GM19351 (cell line): ENCODE measurements around the gene BCL11B.

Experiments
- ATAC-seq: cut with Tn5 transposase; IDR thresholded peaks from one replicate; pipeline ENCODE4 v1.9.1; 2021; ENCODE audit warnings: mild to moderate bottlenecking, moderate library complexity; ENCODE audit not compliant: unreplicated experiment

BCL11B gene

DNA sequence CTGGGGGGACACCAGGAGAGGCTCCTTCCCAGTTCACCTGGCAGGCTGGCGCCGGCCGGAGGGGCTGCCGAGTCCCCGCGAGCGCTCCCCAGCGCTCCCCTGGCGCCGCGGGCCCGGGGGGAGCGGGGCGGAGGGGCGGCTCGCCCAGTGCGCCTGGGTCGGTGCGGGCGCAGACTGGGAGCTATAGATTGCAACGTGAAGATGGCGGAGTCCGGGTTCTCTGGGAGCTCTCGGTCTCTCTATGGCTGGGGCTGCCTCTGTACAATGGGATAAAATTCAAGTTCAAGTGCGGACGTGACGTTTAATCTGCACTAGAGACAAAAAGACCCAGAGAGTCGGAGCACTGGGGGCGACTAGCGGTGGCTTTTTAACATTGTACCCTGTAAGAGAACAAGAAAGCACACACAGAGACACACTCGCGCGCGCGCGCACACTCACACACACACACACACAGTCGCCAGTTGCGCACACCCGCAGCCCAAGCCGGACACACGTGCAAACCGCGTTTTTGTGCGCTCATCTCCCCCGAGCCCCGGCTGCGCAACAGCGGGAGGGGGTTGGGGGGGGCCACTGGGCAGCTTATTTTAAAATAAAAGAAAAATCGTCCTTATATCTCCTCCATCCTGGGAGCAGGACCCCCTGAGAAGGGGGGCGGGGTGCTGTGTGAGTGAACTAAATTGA lies at the start of gene BCL11B:
Gene BCL11B (minus strand): TSS at position 247 of the 681 bp plus-strand sequence. CDS start 979 bp downstream, outside the sequence.
- ATAC-seq, result peak; percentile 81

DNA sequence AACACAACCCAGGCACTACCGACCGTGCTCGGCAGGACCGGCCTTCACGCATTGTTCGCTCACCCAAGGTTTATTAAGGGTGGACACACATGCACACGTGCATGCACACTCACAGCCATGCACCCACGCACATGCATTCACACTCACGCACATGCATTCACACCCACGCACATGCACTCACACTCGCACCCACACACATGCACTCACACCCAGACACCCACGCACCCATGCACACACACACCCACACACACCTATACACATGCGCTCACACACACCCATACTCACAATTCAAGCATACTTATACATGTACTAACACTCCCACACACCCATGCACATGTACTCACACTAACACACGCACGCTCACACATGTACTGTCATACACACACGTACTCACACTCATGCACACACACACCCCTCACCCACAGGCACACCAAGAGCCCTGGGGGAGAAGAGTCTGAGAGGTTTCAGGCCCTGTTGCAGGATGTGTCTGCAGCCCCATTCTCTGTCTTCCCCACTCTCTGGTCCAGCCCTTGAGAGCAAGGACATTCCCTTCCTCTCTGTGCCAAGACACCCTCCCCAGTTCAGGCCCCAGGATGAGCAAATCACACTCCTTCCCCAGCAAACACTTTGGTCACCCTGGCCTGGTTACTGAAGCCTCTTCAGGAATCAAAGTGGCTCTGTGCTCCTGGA lies 49.4 kb upstream of the BCL11B start:
- ATAC-seq, result no peak

DNA sequence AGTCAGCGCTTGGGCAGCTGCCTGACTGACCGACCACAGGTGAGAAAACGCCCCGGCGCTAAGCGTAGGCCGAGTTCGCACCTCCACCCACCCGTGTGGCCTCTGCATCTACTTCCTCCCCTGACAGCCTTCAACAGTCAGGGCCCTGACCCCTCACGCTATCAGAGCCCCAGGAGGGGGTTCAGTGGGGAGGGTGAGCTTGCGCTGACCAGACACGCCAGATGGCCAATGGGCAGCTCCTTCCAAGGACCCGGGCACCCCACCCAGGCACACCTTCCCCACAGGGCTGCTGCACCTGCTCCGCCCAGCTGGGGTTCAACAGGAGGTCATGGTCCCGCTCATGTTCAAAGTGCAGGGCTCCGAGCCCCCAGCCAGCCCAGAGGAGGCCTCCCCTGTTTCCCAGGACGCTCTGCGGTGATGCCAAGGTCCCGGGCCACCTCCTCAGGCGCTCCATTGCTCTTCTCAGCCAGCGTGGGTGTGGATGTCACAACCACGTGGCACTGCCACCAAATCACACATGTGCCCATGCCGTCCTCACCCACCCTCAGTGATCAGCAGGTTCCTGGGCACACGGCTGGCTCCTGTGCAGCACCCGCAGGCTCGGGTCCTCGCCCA lies 48.7 kb upstream of the BCL11B start:
- peak; percentile 57 for ATAC-seq

DNA sequence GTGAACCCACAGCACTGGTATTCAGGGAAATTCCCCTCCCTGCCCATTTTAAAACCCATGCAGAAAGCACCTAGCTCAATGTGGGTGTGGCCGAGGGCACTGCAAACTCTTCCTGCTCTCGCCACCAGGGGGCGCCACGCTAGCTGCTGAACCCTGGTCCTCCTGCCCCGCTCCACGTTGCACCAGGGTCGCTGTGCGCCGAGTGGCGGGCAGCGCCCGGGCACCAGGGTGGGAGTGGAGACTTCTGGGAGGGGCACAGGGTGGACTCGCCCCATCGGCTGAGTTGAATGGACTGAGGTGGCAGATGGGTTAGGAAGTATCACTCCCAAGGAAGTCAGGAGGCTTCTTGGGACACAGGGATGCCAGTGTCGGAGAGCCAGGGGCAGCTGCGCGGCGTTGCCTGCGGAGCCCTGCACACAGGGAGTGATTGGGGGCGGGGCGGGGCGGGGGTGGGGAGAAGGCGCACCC lies 48.1 kb upstream of the BCL11B start:
- peak; percentile 85 for ATAC-seq

DNA sequence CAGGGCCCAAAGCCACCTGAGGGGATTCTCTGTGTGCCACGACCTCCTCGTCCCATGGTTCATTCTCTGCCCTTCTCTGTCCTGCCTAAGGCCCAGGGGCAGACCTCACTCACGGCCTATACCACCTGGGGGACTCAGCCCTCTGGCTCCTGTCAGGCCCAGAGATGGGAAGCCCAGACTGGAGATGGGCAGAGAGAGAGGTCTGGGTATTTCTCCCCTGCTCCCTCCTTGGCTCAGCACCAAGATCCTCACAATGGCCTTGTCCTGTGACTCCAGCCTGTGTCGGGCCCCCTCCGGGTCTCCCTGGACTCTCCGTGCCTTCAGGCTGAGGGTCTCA lies 46.9 kb upstream of the BCL11B start:
- no peak for ATAC-seq

DNA sequence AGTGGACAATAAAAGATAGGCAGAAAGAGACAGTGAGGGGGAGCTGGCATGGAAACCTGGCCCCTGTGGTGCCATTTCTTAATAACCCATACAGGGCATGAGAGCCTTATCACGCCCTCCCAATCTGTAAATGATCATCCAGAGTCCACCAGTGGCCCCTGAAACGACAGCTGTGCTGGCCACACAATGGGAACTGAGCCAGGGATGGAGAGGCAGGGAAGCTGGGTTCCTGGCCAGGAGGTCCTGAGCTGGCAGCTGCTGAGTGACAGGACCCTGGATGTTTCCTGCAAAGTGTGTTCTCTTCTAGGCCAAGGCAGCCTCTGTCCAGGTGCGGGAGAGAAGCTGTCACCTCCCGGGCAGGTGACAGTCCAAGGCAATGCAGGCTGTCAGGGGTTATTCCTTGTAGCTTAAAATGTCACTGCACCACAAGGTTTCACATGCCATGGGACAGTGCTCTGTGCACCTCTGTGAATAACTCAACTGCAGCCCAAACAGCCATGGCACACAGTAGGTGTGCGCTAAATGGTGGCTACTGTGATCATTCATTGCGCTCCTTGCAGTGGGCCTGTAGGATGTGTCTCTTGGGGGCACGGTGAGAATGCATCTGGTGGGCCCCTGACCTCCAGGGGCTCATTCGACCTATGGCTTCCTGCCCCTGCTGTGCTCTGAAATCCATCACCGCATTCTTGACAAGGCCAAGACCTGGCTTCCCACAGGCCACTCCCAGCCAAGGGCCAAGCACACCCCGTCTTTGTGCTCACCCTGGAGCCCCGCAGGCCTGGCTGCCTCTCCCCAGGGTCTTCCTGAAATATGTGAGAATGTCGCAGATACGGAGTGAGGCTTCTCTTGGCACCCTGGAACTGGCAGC lies 46.3 kb upstream of the BCL11B start:
- no peak for ATAC-seq

DNA sequence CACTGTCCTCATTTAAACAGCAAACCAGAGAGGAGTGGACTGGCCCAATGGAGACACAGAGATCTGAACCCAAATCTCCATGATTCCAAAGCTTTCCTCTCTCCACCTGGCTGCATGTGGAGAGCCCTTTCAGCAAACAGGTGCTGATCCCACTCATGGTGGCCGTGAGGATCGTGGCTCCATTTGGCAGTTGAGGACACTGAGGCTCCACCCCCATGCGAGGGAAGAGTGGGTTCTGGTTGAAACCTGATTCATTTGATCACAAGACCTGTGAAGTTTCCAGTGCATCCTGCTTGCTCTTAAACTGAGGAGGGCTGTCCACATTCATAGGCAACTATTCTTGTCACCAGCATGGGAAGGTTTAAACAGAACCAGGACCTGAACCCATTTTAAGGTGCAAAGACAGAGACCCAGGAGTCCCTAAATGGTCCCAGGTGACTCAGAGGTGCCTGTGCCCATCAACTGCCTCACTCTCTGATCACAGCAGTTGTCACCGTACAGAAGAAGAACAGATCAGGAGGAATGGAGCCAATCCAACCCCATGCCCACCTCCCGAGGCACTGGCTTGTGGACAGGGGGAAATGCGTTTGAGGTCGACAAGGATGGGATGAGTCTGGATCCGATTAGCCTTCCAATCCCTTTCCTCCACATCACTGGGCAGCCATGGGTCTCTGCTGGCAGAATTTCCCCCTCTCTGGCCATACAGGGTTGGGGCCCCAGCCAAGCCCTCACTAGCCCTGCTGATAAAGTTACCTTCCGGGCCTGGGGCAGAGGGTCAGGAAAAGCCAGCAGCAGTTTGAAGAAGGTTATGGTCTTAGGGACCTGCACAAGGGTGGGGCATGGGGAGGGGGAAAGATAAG lies 45.5 kb upstream of the BCL11B start:
- no peak for ATAC-seq

DNA sequence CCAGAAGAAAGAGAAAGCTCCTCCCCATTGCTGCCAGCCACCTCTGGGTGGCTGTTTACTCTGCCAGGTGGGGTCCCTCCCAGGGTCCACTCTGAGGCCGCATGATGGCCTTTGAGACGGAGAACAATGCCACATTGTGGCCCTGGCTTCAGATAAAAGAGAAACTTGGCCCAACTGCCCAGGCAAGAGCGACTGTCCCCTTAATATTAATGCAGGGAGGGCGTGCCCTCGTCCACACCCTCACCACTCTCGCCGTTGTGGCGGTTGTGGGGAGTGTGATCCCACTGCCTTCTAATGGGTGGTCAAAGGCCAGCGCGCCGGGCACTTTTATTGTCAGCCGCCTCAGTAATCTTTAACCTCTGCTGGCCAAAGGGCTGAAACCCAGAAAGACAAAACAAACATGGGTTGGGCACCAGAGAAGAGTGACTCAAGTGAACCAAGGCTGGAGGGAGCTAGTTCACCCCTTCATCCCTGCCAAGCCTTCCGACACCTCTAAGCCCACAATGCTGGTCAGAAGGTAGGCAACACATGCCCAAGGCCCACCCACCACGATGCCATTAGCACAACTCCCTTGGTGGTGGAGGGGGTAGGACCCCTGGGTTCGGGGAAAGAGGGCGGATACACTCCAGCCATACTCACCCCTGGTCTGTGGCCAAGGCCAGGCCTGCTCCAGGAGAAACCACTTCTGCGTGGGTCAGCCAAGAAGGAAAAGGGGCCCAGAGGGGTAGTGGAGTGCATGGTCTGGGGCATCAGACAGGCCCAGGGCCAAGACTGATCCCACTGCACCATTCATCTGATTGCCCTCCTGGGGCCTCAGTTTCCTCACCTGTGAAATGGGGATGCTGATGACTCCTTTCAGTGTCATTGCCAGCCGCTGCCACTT lies 44.5 kb upstream of the BCL11B start:
- ATAC-seq, result no peak

DNA sequence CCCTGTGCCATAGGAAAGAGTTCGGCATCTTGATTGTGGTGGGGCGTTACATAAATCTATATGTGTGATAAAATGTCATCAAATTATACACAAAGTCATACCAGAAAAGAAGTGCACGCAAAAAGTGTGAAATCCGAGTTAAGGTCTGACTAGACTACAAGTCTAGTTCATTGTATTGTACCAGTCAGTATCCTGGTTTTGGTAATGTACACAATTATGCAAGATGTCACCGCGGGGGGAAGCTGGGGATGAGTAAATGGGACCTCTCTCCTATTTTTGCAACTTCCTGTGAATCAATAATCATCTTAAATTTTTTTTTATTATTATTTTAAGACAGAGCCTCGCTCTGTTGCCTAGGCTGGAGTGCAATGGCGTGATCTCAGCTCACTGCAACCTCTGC lies 43.2 kb upstream of the BCL11B start:
- ATAC-seq, result no peak

DNA sequence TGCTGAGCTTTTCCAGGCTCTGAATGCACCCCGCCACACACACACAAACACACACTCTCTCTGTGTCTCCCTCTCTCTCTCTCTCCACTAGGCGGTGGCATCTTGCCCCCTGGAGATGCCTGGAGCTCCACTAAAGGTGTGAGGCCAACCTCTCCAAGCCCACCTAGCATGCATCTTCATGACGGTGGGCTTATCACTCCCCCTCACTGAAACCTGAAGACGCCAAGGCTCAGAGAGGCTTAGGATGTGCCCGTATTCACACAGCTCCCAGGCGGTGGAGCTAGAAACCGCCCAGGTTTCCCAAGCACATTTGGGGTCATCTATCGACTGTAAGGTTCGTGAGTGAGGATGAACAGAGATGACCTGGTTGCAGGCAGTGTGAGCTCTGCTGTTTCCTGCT lies 42.6 kb upstream of the BCL11B start:
- no peak for ATAC-seq

DNA sequence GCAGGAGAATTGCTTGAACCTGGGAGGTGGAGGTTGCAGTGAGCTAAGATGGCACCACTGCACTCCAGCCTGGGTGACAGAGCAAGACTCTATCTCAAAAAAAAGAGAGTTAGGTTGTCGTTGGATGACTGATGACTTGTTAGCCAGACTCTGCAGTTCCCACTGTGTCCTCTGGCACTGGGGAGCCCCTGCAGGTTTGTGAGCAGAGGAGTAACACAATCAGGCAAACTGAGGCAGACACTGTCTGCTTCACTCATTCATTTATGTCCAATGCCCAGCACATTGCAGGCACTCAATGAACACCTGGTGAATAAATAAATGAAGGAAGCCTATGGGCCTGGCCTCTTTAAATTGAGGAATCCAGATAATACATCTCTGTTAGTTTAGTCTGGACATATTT lies 41.2 kb upstream of the BCL11B start:
- no peak for ATAC-seq

DNA sequence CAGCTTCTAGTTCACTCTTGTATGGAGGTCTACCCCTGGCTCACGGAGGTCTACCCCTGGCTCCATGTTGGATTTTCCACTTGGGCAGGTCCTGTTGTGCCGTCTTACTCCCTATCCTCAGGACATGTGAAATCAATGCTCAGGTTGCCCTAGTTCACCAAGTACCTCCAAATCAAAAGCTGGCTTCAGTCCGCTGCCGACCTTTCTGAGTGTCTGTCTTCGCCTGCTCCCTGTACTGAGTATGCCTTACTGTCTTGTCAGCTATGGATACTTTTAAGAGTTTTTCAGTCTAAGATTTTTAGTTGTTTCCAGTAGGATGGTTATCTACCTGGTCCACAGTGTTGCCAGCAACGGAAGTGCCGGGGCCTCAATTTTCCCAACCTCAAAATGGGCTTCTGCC lies 40.1 kb upstream of the BCL11B start:
- ATAC-seq, result no peak

DNA sequence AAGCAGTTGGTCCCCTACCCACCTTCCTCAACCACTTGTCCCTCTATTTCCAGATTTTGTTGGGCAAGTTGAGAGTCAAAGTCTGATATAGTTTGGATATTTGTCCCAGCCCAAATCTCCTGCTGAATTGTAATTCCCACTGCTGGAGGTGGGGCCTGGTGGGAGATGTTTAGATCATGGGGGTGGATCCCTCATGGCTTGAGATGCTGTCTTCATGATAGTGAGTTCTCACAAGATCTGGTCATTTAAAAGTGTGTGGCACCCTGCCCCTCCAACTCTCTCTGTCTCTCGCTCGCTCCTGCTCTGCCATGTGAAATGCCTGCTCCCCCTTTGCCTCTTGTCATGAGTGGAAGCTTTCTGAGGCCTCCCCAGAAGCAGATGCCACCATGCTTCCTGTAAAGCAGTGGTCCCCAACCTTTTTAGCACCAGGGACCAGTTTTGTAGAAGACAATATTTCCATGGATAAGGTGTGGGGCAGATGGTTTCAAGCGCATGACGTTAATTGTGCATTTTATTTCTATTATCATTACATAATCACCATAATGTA lies 37.3 kb upstream of the BCL11B start:
- ATAC-seq, result no peak

DNA sequence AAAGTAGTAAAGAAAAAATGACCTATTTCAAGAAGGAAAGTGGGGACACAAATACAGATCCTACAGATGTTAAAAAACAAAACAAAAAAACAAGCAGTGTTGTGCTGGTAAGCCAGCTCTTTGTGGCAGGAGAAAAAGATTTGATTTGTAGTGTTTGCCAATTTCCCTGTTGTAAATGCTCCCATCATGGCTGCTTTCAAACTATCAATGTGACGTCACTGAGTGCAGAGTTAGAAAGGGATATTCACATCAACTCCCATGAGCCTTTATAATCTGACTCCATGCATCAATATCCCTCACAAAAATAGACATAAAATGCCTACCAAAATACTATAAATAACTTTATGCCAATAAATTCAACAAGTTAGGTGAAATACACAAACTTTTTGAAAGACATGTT lies 32.2 kb upstream of the BCL11B start:
- no peak for ATAC-seq

DNA sequence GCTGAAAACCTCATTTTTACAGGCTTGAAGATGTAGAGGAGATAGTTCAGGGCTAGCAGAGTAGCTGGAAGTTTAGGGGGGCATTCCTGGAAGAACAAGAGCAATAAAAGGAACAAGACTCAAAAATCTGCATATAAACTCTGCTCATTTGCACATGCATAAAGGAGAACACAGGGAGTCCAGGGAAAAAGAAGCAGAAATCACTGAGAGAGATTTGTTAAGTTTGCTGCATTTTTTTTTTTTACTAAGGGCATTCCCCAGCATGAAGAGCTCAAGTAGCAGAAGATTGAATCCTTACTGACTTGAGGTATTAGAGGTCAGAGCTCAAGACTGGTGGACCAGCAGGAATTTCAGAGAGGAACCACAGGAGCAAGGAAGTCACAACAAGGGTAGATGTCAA lies 28.2 kb upstream of the BCL11B start:
- ATAC-seq, result no peak

DNA sequence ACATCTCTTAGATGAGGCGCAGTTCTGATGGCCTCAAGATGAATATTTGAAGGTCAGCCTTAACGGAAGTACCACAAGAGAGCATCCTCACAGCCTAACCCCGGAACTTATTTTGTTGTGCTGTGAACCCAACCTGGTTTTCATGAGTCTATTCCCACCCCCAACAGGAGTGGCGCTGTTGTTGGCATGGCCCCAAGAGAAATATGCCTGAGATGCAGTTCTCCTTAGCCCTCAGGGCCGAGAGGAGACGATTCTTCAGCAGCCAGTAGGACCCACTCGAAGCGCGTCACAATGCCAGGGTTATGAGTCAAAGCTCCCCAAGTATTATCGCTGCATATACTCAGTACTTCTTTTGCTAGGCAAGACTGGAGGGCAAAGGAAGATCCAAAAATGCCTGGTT lies 24.5 kb upstream of the BCL11B start:
- no peak for ATAC-seq

DNA sequence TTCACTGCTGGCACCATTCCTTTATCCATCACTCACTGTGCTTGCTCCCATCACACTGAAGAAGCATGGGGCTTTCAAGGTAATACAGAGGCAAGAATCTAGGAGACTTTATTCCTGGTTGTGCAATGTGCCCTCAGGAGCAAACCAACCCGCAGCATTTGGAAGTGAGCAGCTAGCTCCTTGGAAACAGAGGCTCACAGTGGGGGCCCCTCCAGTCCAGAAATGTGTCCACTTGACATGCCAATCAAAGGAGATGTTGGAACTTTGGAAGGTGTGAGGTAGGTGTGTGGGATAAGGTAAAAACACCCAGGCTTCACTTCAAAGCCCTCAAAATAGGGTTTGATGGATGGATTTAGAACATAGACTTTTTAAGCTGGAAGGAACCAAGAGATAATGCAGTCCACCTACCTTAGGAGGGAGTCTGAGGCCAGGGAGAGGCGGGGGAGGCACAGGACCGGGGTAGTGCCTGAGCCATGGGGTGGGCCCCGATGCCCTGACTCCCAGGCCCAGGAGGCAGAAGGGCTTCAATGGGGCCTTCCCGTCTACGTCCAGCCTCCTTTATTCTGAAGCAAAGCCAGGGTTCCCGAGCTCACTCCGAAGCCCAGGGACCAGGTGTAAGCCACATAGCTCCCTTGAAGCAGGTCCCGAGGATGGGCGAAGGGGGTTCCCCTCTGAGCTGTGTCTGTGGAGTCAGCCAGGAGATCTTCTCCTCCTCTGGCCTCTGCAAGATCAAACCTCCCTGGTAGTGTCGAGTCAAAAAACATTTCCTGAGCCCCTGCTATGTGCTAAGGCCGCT lies 17.6 kb upstream of the BCL11B start:
- ATAC-seq, result no peak

DNA sequence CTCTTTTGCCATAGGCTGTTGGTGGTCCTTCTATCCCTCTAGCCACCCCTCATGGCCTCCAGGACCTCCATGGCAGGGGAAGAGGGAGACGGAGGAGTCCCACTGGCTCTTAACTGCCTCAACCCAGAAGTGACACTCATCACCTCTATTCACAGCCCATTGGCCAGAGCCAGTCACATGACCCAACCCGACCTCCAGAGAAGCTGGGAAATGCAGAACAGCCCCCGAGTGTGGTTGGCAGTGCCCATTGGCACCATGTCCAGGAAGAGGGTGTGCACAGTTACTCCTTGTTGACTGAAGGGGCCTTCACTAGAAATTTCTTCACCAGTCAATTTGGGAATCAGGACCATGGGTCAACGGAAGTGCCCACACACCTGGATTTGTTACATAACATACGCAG lies 17.0 kb upstream of the BCL11B start:
- ATAC-seq, result no peak
